RWPE1 (cell line): ENCODE data around the gene CSK.
A peak's percentile ranks its signal among the peaks of the same experiment; 100 is the strongest.

Experiments used
- CTCF ChIA-PET: fragments of 350-600 bp; sonication (Branson Sonifier 250); formaldehyde crosslinking; extraction: SDS; loops from one replicate; lab custom pipeline; 2021; lab: Yijun Ruan, JAX
- POLR2A ChIA-PET: fragments of 400-600 bp; formaldehyde crosslinking; extraction: SDS; loops from one replicate; lab custom pipeline; 2020; ENCODE audit warnings: antibody characterized with exemption; ENCODE audit not compliant: low non-redundant PET; lab: Yijun Ruan, JAX
- DNase-seq: peaks from one replicate; pipeline ENCODE4 v3.0.0; 2012; ENCODE audit warnings: low spot score
- H3K27ac ChIP-seq: fragments of 450-650 bp; 2 replicates; pipeline ENCODE4 v1.5.1; 2017
- CTCF ChIP-seq: fragments of 450-650 bp; conservative IDR thresholded peaks from 2 replicates; pipeline ENCODE4 v1.5.1; 2017; ENCODE audit warnings: low read depth, mild to moderate bottlenecking

Gene CSK

DNA sequence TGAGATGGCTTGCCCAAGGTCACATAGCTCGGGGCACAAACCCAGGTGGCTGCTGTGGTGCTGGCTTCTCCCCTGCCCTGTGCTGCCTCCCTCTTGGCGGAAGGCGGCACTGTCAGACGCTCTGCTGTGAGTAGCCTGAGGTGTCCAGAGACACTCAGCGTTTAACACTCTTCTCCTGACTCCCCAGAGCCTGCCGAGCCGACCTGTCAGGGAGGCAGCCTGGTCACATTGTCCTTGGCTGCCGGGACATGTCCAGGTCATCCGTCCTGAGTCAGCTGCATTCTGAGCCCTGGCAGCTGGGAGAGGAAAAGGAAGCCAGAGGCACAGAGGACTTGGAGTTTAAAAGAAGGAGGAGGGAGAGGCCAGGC is 35.5 kb downstream of the CSK start:
- TF ChIP-seq CTCF, result peak; percentile 68
- CTCF ChIA-PET, result interaction anchor here (0.6 to 1.4 kb wide), 12 partner anchors 9 to 379 kb away, joined by 3 to 13 read pairs (median 4); no protein-coding TSS in a partner anchor
- POLR2A ChIA-PET, result interaction anchor here (0.6 to 1.2 kb wide), 2 partner anchors 9 to 26 kb away, joined by 3 read pairs; partner anchors contain the start of genes CPLX3 and ULK3
- peak; percentile 76 for DNase-seq
- peak overlapping the region; percentile 84 for H3K27ac ChIP-seq

DNA sequence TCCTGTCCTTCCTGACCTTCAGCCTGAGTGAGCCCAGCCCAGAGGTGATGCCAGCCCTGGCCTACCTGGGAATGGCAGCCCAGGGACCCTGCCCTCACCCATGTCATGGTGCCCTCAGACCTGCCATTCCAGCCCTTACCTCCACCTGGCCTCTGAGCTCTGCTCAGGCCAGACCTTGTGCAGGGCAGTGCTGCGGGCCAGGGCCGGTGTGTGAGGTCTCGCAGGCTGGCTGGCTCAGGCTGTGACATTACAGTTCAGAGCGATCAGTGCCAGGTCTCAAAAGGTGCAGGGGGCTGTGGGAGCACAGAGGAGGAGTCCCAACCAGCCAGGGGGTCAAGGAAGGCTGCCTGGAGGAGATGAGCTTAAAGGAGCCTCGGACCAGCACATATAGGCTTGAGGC is 38.2 kb downstream of the CSK start:
- DNase-seq, result no peak
- H3K27ac ChIP-seq, result no peak overlapping the region
- CTCF ChIA-PET, result interaction anchor here (0.6 kb wide), 1 partner anchor 499 kb away, joined by 4 read pairs; no protein-coding TSS in a partner anchor
- TF ChIP-seq CTCF, result no peak
- POLR2A ChIA-PET, result interaction anchor here (0.6 kb wide), 1 partner anchor 15 kb away, joined by 10 read pairs; no protein-coding TSS in a partner anchor

DNA sequence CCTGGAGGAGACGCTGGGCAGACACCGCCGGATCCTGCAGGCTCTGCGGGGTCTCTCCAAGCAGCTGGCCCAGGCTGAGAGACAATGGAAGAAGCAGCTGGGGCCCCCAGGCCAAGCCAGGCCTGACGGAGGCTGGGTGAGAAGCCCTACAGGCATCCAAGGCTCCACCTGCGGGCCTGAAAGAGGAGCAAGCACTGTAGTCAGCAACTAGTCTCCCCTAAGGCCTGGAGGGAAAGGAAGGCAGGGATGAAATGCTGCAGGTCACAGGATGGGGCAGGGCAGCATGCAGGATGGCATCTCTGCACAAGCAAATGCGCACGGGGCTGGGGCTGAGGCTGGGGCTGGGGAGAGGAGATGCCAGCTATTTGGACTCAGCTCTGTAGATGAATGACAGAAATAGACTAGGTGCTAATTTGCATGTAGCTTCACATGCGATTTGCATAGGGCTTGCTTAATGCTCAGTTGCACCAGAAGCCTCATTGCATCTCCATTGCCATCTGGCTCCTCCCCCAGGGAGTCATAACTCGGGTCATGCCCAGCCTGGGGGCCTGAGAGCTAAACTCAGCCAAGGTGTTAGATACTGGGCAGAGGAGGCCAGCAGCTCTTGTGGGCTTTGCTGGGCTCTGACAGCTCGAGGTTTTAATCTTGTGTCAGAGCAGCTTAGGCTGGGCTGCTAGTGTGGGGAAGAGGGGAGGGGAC is 39.4 kb downstream of the CSK start:
- POLR2A ChIA-PET, result no interaction called here
- DNase-seq, result no peak
- TF ChIP-seq CTCF, result no peak
- H3K27ac ChIP-seq, result no peak overlapping the region
- CTCF ChIA-PET, result interaction anchor here (0.5 kb wide), 1 partner anchor 147 kb away, joined by 3 read pairs; no protein-coding TSS in a partner anchor

- H3K27ac ChIP-seq, result no peak overlapping the region
- ChIA-PET CTCF (no interaction called here), POLR2A (no interaction called here)
- TF ChIP-seq CTCF, result no peak
- no peak for DNase-seq
Measured at GRCh38 chr15:74821790-74822158, 39.9 kb downstream of the CSK start.

- CTCF ChIA-PET, result no interaction called here
- POLR2A ChIA-PET, result no interaction called here
- no peak for TF ChIP-seq CTCF
- no peak overlapping the region for H3K27ac ChIP-seq
- no peak for DNase-seq
Measured at GRCh38 chr15:74822233-74822632, 40.4 kb downstream of the CSK start.

DNA sequence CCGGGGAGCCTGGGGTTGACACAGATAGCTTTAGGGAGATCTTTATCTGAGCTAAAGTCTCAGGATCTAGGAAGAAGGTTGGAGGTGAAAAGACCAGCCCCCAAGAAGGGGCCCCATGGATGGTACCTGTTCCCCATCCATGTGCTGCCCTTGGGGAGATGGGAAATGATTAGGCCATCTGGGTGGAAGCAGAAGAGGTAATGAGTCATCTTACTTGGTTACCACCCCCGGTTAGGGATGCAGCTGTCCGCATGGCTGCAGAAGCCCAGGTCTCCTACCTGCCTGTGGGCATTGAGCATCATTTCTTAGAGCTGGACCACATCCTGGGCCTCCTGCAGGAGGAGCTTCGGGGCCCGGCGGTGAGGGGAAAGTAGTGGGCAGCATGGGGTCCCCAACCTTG is 41.4 kb downstream of the CSK start:
- no peak overlapping the region for H3K27ac ChIP-seq
- POLR2A ChIA-PET, result no interaction called here
- CTCF ChIA-PET, result interaction anchor here (0.8 kb wide), 1 partner anchor 522 kb away, joined by 5 read pairs; no protein-coding TSS in a partner anchor
- no peak for DNase-seq
- no peak for TF ChIP-seq CTCF
